GM21360 (cell line): ENCODE results near the gene ADORA2A.

ENCODE experiments used
- ATAC-seq: cut with Tn5 transposase; IDR thresholded peaks from one replicate; pipeline ENCODE4 v1.9.1; 2021; ENCODE audit warnings: mild to moderate bottlenecking, moderate library complexity; ENCODE audit not compliant: unreplicated experiment

Gene ADORA2A

GRCh38 chr22:24417200-24417599, 10.2 kb upstream of the ADORA2A start:
- no peak for ATAC-seq

DNA sequence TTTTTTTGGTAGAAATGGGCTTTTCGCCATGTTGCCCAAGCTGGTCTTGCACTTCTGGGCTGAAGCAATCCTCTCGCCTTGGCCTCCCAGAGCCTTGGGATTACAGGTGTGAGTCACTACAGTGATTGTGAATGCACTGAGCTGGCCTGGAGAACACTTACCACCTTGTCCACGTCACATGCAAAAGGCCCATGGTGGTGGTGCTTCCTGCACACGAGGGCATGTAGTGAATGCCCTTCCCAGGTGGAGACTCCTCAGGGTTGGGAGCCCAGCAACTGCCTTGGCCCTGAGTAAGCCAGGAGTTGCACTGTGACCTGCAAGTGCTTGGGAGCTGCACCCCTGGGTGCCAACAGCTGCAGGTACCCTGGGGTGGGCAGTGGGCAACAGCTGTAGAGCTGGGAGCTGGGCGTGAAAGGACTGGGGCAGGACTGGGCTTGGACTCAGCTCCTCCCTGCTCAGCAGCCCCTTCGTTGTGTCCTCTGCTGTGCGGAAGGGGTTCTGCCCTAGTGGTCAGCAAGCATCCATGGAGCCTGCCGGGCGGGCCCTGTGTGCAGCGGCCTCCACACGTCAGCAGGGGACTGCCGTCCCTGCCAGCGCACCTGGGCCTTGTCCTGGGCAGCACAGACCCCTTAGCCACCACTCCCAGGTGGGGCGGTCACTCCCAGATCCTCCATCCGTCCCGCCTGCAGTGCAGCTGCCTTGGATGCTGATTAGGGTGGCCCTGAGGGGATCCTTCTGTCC, 9.3 kb upstream of the ADORA2A start:
- ATAC-seq, result no peak

- no peak for ATAC-seq
Observed at GRCh38 chr22:24418786-24419474, 8.5 kb upstream of the ADORA2A start.

DNA sequence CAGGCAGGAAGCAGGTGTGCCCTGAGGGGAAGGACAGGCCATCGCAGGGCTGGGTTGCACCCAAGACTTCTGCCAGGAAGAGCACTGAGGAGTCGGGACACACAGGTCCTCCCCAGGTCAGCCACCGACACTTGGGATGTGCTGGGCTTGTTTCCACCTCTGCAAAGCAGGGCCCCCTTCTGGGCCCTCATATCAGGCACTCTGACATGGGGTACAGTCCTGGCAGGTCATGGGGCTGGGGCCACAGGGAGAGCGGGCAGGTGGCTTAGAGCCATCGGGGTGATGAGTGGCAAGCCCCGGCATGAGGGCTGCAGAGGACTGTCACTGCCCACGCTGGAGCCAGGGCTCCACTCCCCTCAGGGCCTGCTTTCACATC, 7.9 kb upstream of the ADORA2A start:
- ATAC-seq, result no peak

DNA sequence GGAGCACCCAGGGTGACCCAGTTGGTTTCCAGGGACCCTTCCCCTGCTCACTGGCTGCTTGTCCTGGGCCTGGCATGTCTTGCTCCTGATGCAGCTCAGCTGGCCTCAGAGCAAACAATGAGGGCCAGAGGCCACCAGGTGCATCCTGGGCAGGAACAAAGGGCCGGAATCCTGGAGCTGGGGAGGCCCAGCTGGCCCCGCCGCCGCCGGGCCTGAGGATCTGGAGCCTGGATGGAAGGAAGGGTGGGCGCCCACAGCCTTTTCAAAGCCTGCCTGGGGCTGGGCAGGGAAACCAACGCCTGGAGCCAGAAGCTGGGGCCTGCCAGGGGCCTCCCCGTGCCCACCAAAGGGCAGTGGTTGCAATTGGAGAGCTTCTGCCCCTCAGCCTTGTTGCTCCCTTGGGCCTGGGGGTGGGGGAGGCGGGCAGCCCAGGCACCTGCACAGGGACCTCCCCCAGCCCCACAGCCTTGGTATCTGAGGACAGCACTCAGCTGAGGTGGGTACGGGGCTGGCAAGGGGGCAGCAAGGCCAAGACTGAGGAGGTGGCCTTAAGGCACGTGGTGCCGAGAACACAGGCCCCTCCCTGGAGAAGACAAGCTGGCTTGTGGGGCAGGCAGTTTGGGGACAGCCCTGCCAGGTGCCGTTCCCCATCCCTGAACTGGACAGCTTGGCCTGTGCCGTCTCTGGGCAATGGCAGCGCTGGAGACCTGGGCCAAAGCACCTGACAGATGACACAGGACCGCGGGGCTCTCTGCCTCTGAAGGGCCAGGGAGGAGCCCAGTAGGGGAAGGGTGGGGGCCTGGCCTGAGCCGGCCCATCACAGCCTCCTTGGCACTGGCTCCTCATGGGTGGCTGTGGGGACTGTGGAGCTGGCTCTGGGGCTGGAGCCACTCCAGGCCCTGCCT, 7.1 kb upstream of the ADORA2A start:
- ATAC-seq, result no peak

DNA sequence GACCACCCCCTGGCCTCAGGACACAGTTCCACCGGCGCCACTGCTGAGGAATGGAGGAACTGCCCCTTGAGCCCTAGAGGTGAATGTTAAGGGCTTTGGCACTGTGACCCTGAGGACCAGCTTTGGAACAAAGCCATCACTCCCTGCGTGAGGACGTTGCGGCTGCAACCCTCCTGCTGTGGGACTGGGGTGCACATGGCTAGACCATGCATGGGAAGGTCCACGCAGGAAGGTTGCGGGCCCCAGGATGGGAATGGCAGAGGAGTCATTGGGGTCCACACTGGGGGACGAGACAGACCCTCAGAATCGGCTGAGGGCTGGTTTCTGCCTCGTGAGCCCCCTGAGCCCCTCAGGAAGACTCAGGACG, 6.4 kb upstream of the ADORA2A start:
- no peak for ATAC-seq

- ATAC-seq, result no peak
Observed at GRCh38 chr22:24421428-24421931, 5.9 kb upstream of the ADORA2A start.

- ATAC-seq, result no peak
Observed at GRCh38 chr22:24422102-24422665, 5.2 kb upstream of the ADORA2A start.

- ATAC-seq, result no peak
Observed at GRCh38 chr22:24423519-24424000, 3.8 kb upstream of the ADORA2A start.

GRCh38 chr22:24424001-24424900, 3.1 kb upstream of the ADORA2A start:
- no peak for ATAC-seq

- ATAC-seq, result no peak
Observed at GRCh38 chr22:24424901-24425775, 2.3 kb upstream of the ADORA2A start.

GRCh38 chr22:24426436-24426835, 963 bp upstream of the ADORA2A start:
- no peak for ATAC-seq

GRCh38 chr22:24426851-24427499, 424 bp upstream of the ADORA2A start:
- ATAC-seq, result no peak

GRCh38 chr22:24428751-24429410, 1.5 kb downstream of the ADORA2A start:
- ATAC-seq, result no peak

DNA sequence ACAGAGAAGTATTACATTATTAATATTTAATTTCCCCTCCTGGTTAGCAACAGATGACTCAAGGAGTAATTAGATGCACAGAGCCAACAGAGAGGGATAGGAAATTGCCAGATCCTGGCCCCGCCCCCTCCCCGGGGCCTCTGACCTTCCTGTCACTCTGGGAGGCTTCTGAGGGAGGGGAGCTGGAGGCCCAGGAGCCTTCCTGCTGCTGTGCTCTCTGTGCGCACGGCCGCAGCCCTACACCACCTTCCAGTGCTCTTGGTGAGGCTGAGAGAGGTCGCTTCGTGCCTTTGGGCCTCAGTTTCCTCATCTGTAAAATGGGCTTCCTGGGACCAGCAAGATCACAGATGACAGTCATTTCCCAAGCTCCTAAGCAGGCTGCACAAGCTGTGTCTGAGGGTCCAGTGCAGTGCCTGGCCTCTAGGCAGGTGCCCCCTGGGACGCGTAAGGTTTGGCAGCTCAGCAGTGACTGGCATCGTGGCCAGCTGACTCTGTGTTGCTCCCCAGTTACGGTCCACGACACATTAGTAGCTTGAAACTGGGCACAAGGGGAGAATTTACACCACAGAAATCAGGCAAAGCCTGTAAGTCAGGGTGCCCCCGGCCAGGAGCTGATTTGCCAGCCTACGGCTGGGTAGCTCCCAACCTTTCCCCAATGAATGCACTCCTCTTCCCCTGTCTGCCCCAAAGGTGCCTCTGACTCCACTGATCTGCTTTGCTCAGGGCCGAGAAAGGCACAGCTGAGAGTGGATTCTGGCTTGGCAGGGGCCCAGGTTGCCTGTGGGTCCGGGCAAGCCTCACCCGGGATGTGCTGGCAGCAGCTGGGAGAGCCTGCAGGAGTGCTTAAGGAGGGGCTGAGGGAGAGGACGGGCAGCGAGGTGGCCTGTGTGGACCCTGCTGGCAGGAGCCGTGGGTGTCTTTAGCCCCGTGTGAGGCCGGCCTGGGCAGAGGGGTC, 2.3 kb downstream of the ADORA2A start:
- no peak for ATAC-seq

GRCh38 chr22:24430431-24431308, 3.3 kb downstream of the ADORA2A start:
- no peak for ATAC-seq
